Choroid plexus epithelial cell (primary cell): Measurements from ENCODE around the gene ASRGL1.

ENCODE experiments used
- DNase-seq: peaks from one replicate; pipeline ENCODE4 v3.0.0-alpha.2; 2010; ENCODE audit warnings: low read depth
- H3K4me3 ChIP-seq: 2 replicates; pipeline ENCODE4 v1.5.1; 2011; ENCODE audit warnings: low read depth, mild to moderate bottlenecking, control low read depth, low read length, moderate library complexity
- TF ChIP-seq, protein P1 (sequence below): conservative IDR thresholded peaks from 2 replicates; pipeline ENCODE4 v1.5.1; 2011; ENCODE audit warnings: low read depth, mild to moderate bottlenecking, control low read depth, inconsistent platforms, low read length, moderate library complexity

ASRGL1 gene

DNA sequence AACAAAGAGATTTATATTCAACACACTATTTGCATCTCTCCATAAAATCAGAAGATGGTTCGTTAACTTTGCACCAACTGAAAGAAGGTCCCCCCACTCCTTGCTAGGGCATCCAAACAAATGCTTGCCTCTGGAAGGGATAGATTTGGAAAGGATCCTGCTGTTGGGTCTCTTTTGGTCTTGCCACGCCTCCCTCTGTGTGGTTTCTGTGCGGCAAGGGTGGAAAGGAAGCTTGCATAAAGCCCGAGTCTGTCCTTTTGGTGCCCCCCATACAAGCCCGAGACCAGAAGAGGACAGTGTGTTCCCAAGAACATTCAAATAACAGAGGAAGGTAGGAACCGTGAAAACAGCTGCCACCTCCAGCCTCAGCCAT, 96.6 kb downstream of the ASRGL1 start:
- peak; percentile 39 for DNase-seq
- TF ChIP-seq, protein P1, sequence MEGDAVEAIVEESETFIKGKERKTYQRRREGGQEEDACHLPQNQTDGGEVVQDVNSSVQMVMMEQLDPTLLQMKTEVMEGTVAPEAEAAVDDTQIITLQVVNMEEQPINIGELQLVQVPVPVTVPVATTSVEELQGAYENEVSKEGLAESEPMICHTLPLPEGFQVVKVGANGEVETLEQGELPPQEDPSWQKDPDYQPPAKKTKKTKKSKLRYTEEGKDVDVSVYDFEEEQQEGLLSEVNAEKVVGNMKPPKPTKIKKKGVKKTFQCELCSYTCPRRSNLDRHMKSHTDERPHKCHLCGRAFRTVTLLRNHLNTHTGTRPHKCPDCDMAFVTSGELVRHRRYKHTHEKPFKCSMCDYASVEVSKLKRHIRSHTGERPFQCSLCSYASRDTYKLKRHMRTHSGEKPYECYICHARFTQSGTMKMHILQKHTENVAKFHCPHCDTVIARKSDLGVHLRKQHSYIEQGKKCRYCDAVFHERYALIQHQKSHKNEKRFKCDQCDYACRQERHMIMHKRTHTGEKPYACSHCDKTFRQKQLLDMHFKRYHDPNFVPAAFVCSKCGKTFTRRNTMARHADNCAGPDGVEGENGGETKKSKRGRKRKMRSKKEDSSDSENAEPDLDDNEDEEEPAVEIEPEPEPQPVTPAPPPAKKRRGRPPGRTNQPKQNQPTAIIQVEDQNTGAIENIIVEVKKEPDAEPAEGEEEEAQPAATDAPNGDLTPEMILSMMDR: no peak

DNA sequence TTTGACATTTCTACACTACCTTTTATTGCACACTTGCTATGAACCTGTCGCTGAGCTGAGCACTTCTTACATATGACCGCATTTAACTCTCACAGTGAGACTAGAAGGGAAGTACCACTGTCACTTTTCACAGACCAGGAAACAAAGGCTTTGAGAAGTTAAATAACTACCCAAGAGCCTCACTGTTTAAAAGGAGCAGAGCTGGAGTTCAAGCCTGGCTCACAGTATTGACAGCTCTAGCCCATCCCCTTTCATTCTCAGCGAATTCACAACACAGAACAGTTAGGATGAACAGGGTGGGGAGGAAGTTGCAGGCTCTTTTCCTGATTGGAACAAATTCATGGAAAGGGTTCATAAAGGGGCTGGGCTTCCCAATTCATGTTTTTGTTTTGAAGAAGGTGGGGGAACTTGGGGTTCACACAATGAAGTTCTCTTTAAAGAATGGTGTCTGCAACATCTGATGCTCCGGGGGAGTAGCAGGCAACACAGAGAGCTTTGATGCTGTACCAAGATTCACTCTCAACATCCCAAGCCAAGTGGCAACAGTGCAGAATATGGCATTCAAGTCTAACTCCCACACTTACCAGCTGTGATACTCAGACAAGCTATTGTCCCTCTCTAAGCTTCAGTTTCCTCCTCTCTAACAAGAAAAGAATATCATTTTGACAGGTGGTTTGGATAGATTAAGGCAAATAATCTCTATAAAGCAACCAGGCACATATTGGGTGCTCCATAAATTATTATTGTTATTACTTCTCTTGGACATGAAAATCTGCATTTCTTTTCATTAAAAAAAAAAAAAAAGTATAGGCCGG, 98.8 kb downstream of the ASRGL1 start:
- H3K4me3 ChIP-seq: no peak overlapping the region
- TF ChIP-seq, protein P1: no peak
- no peak for DNase-seq

More for the DNA sequence above, 96.6 kb downstream of the ASRGL1 start:
- no peak overlapping the region for H3K4me3 ChIP-seq

DNA sequence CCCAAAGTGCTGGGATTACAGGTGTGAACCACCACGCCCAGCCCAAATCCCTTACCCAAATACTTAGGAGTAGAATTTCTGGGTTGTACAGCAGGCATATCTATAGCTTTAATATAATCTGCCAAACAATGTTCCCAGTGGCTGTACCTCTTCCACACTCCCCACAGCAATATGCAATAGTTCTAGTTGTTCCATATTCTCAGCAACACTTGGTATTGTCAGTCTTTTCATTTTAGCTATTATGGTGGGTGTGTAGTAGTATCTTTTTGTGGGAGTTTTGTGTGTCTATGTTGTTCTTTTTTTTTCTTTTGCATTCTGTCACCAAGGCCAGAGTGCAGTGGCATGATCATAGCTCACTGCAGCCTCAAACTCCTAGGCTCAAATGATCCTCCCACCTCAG, 100.4 kb downstream of the ASRGL1 start:
- TF ChIP-seq, protein P1: no peak
- no peak overlapping the region for H3K4me3 ChIP-seq

DNA sequence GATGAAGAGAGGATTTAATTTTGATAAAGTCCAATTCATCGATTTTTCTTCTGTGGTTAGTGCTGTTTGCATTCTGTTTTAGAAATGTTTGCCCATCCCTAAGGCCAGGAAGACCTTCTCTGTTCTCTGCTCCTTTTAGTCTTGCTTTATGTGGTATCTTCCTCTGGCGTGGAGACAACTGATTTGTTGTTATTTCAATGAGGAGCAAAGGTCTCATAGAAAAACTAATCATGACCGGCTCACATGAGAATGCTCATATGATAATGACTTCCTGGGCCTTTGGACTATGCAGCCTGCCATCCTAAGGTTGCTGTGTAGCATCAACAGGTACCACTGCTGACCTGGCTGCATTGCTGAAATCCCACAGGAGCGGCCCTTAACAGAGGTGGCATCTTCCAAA, 101.4 kb downstream of the ASRGL1 start:
- TF ChIP-seq, protein P1: no peak
- no peak overlapping the region for H3K4me3 ChIP-seq
- DNase-seq: no peak

More for the DNA sequence above, 100.4 kb downstream of the ASRGL1 start:
- DNase-seq: no peak

DNA sequence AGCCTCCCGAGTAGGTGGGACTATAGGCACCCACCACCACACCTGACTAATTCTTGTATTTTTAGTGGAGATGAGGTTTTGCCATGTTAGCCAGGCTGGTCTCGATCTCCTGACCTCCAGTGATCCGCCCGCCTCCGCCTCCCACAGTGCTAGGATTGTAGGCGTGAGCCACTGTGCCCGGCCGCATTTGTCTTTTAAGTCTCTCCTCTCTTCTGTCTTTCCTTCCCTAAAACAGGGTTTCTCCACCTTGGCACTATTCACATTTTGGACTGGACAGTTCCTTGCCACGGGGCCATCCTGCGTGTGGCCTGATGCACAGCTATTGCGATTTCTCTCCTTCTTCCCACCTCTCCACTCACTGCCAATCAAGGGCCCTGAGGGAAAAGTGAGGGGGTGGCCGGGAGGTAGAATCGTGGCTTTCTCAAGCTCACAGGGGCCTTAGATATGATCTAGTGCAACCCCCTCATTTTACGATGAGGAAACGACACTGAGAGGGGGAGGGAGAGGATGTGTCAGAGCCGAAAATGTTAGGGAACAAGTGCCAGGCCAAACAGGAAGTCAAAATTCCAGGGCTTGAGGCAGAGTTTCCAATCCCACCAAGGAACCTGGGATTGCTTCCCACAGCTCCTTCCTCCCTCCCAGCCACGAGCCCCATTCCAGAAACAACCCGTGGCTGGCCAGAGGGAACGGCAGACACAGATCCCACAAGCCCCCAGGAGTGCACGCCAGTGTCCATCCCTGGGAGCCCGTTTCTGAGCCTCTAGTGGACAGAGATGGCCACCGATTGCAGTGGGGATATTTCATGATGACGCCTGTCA, 102.7 kb downstream of the ASRGL1 start:
- TF ChIP-seq, protein P1: peak; percentile 17
- H3K4me3 ChIP-seq: peak overlapping the region; percentile 14
- DNase-seq: no peak
